KBM-7 (cell line): ENCODE results near the gene OCRL.

Experiments used
- DNase-seq: peaks from one replicate; pipeline ENCODE4 v3.0.0-alpha.2; 2015
- in situ Hi-C: fragments of 300-500 bp; cut with MboI; formaldehyde crosslinking; loops from 2 replicates; pipeline ENCODE4 v1.14.3; 2020; ENCODE audit warnings: low sequenced_read_pairs, low pct_unique_long_range_greater_than_20kb, mixed read lengths

The OCRL gene

GRCh38 chrX:129540068-129540653 is at the start of gene OCRL:
OCRL (plus strand) TSS chrX:129540259; CDS start chrX:129540440, 181 bp downstream.
- DNase-seq, result peak; percentile 90
- in situ Hi-C loops, result no loop called here

GRCh38 chrX:129490330-129490729 is 49.7 kb upstream of the OCRL start:
- in situ Hi-C loops, result no loop called here
- DNase-seq, result no peak

GRCh38 chrX:129493643-129494042 is 46.4 kb upstream of the OCRL start:
- in situ Hi-C loops, result no loop called here
- DNase-seq, result no peak

- no peak for DNase-seq
- in situ Hi-C loops, result no loop called here
These were observed 45.2 kb upstream of the OCRL start for GRCh38 chrX:129494887-129495286.

GRCh38 chrX:129495900-129496299 is 44.2 kb upstream of the OCRL start:
- in situ Hi-C loops, result no loop called here
- DNase-seq, result no peak

GRCh38 chrX:129496625-129497024 is 43.4 kb upstream of the OCRL start:
- in situ Hi-C loops, result no loop called here
- DNase-seq, result no peak

- in situ Hi-C loops, result no loop called here
- DNase-seq, result no peak
These were observed 42.8 kb upstream of the OCRL start for GRCh38 chrX:129497146-129497843.

- DNase-seq, result no peak
- in situ Hi-C loops, result no loop called here
These were observed 29.7 kb upstream of the OCRL start for GRCh38 chrX:129510331-129510730.

- no peak for DNase-seq
- in situ Hi-C loops, result no loop called here
These were observed 28.4 kb upstream of the OCRL start for GRCh38 chrX:129511689-129512088.

GRCh38 chrX:129512409-129512808 is 27.6 kb upstream of the OCRL start:
- DNase-seq, result no peak
- in situ Hi-C loops, result no loop called here

- no peak for DNase-seq
- in situ Hi-C loops, result no loop called here
These were observed 23.7 kb upstream of the OCRL start for GRCh38 chrX:129516402-129516801.

- in situ Hi-C loops, result no loop called here
- DNase-seq, result no peak
These were observed 19.9 kb upstream of the OCRL start for GRCh38 chrX:129520151-129520550.

- in situ Hi-C loops, result no loop called here
- DNase-seq, result peak; percentile 11
These were observed 17.6 kb upstream of the OCRL start for GRCh38 chrX:129522184-129523078.

- in situ Hi-C loops, result no loop called here
- DNase-seq, result peak; percentile 23
These were observed 16.8 kb upstream of the OCRL start, which contains the start of gene SMARCA1 for GRCh38 chrX:129523079-129523911. SMARCA1 (minus strand) TSS chrX:129523490; CDS start chrX:129523370, 120 bp downstream.

- DNase-seq, result no peak
- in situ Hi-C loops, result no loop called here
These were observed 15.7 kb upstream of the OCRL start for GRCh38 chrX:129524250-129524850.

GRCh38 chrX:129525162-129525561 is 14.9 kb upstream of the OCRL start:
- in situ Hi-C loops, result no loop called here
- no peak for DNase-seq

GRCh38 chrX:129525896-129526295 is 14.2 kb upstream of the OCRL start:
- no peak for DNase-seq
- in situ Hi-C loops, result no loop called here

GRCh38 chrX:129529685-129530281 is 10.3 kb upstream of the OCRL start:
- in situ Hi-C loops, result no loop called here
- no peak for DNase-seq
